T-helper 9 cell (primary cell): Measurements from ENCODE around the gene USP32.
"Not testable (repeated sequence)": the region's sequence is repeated elsewhere in the genome, so short reads cannot be mapped to it uniquely, and the experiment has no call there.

Experiments used
- DNase-seq: peaks from one replicate; pipeline ENCODE4 v3.0.0-alpha.2; 2020

USP32 gene

DNA sequence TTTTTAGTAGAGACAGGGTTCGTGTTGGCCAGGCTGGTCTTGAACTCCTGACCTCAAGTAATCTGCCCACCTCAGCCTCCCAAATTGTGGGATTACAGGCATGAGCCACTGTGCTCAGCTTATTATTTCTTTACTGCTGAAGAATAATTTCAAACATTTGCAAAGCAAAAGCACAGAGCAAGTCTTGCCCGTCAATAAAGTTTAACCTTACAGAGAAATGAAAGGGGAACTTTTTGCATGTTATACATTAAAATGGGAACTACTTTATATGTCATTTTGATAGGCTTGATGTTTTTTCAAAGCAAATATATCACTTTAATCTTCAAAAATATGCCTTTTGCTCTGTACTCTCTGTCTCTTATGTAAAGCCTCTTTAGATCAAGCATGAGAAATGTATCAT lies 173.2 kb downstream of the USP32 start:
- DNase-seq, result not testable (repeated sequence)

DNA sequence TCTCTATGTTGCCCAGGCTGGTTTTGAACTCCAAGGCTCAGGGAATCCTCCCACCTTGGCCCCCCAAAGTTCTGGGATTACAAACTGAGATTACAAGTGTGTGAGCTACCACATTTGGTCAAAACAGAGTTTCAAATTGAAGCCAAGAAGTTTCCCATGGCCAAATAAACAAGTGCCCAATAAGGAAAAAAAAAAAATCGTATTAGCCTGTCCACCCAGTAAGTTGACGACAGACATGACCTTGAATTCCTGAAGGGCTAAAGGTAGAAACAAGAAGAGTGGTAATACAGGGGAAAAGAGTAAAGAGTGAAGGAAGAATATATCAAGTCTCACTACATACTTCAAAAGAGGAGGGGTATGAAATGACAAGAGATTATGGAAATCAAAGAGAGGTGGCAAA lies 176.0 kb downstream of the USP32 start:
- not testable (repeated sequence) for DNase-seq

DNA sequence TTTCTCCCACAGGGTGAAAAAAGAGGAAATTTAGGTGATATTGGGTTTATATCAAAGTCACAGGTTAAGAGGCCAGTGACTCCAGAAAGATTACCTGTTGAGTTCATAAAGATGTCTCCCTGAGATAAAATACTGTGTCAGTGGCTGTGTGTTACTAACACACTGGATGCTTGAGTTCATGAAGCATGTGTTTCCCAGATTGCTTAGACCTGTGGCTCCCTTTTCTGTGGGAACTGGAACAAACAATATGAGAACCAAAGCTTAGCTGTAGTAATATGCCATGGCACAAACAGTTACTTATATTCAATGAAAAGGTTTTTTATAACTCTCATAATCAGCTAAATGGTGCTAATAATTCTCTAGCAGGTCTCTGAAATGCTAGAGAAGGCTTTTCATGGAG lies 180.7 kb downstream of the USP32 start:
- not testable (repeated sequence) for DNase-seq

DNA sequence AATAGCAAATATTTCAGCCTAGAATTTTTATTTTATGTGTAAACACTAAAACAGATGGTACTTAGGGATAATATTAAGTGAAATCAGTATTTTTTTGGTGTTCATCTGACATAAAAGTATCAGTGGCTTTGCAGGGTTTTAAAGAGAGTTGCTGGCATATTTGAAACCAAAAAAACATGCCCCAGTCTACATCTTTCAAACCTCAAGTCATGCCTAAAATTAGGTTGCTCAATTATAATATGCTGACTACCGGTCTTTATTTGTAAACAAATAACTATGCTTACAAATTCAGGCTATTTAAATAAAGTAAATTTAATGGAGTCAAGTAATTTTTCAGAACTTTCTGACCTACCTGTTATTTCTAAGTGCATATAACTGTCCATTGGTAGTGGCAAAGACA lies 183.6 kb downstream of the USP32 start:
- DNase-seq, result not testable (repeated sequence)

DNA sequence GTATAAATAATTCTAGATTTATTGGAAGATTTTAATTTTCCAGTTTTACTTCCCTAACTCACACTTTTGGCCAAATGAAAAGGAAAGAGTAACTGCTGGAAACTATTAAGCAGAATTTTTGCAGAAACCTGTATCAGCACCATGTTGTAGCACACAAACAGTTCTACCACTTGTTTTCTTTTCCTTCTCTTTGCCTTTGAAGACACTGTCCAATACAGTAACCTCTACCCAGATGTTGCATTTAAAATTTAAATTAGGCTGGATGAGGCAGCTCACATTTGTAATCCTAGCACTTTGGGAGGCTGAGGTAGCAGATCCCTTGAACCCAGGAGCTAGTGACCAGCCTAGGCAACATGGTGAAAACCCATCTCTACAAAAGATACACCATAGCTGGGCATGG lies 186.2 kb downstream of the USP32 start:
- DNase-seq, result not testable (repeated sequence)

DNA sequence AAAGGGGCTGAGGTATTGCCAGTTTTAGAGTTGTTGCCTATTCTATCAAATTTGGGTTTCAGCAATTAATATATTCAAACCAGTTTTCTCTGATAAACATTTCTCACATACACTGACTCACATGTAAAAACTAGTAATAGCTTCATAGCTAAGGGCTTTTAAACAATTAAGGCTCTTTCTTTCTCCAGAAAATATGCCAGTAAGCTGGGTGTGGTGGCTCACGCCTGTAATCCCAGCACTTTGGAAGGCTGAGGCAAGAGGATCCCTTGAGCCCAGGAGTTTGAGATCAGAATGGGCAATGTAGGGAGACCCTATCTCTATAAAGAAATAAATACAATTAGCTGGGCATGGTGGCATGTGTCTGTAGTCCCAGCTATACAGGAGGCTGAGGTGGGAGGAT lies 193.3 kb downstream of the USP32 start:
- not testable (repeated sequence) for DNase-seq

DNA sequence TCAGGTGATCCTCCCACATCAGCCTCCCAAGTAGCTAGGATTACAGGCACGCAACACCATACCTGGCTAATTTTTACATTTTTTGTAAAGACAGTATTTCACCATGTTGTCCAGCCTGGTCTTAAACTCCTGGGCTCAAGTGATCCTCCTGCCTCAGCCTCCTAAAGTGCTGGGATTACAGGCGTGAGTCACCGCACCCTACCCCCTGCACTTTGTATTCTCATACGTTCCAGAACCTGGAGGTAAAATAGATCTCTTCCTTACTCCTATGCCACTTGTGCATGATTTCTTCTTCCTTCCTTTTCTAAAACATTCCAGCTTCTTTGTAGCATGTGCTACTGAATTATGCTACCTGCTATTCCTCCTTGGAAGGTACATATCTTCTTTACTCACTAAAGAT lies 197.8 kb downstream of the USP32 start:
- not testable (repeated sequence) for DNase-seq

DNA sequence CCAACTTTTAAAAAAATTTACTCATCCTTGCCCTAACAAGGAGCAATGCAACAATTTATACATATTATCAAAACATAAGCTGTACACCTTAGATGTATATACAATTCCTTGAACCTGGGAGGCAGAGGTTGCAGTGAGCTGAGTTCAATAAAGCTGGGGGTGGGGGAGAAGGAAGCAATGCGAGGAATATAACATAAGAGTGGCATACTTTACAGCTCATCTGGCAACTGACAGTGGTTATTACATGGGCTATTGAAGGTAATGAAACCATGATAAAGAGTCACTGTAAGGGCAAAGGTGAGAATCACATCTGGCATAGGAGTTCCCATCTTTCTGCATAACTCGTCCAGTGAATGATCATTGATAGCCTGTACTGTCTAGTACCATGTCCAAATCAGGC lies 198.5 kb downstream of the USP32 start:
- DNase-seq, result no peak

DNA sequence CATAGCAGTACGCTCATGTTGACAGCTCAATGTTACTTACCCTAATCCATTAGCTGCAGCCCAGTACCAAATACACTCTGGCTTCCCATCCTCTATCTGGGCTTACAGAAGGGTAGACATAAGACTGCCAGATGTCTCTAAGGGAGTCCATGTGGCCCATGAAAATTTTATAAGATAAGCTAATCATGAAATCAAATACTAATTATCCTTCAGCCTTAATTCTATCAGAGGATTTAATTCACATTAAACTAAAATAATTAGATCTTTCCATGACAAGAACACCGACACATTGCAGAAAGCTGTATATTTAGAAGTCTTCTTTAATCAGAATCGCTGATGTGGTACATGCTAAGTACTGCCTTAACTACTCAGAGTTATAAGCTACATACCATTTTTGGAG lies 198.9 kb downstream of the USP32 start:
- not testable (repeated sequence) for DNase-seq

DNA sequence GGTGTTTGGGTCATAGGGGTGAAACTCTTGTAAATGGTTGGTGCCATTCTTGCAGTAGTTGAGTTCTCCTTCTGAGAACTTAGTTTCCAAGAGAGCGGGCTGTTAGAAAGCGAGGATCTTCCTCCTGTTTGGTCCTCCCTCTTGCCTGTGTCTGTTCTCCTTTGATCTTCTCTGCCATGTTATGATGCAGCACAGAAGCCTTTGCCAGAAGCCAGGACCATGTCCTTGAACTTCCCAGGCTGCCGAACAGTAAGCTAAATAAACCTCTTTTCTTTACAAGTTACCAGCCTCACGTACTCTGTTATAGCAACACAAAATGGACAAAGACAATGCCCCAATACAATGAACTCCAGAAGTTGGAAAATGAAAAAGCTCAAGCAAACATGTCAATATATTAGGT lies 201.9 kb downstream of the USP32 start:
- DNase-seq, result not testable (repeated sequence)

DNA sequence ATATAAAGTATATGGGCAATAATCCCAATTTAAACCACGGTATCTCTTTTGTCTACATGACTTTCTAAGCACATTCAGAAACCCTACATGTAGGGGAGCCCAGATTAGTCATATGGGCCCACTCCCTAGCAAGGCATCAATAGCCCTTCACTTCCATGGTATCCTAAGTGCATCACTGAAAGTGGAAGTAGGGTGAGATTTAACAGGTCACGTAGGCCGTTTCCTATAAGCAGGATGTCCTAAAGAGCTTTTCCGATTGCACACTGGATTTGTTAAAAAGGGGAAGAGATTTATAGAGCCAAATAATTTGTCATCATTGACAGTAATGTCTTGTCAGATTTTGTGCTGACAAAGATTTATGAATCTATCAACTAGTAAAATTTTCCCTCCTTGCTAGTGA lies 203.2 kb downstream of the USP32 start:
- no peak for DNase-seq

DNA sequence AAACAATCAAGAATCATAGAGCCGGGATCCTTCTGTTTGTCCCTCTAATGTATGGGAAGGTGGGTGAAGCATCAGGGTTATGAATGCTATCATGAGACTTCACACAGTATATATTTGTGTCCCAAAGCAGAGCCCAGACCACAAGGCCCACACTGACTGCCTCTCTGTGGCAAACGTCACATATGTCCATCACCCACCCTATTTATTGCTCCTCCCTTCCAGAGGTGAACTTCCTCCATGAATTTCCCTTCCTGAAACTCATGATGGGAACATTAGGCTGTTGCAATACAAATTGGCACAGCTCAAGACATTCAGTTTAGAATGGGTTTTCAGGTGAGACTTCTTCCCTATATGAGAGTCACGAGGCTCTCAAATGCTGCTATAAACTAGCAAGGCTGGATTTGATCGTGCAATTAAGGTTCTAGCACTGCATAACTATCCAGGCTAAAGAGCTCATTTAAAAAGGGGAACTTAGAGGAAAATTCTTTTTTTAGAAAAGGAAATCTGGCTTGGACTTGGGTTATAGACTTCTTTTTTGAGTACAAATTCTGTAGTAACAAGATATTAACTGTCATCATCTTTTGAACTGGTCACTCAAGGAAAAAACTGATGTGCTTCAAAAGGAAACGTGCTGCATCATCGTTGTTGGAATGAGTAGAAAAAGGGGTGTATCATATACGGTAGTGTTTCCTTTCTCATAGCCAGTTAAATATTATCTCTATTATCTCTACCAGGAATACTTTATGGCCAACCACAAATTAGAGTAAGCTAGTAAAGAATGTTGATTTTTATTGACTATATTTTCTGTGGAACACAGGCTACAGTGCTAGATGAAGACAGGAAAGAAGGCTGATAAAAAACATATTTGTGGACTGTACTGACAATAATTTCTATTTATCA lies 204.8 kb downstream of the USP32 start:
- DNase-seq, result not testable (repeated sequence)

DNA sequence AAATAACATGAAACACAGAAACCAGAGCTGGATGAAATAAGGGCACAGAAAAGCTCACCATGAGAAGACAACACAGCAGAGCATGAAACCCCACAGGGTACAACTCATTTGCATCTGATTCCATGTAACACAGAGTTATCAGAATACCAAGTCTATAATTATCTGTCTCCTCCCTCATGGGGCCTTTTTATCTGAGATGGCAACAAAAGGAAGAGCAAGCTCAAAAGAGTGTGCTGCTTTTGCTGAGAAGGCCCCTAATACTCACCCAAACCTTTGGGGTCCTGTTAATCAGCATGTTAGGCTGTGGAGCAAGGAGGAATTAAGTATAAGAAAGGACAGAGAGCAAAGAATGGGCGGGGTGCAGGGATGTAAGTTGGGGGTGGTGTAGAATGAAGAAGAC lies 205.6 kb downstream of the USP32 start:
- not testable (repeated sequence) for DNase-seq

DNA sequence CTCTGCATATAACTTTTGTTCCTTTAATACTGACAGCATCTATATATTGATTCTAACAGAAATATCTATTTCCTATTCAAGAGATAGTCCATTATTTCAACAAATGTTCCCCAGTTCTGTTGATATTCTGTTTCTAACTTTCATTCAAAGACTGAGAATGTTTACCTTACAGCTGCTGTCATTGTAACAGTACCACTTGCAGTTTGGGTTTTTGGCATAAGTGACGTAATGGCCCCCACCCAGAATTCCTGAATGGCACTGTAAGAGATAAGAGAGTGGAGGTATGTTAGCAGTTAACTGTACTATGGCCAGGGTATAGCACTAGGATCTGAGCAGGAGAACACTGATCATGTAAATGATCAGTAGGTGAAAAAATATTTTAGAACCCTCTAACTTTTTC lies 211.6 kb downstream of the USP32 start:
- DNase-seq, result not testable (repeated sequence)

DNA sequence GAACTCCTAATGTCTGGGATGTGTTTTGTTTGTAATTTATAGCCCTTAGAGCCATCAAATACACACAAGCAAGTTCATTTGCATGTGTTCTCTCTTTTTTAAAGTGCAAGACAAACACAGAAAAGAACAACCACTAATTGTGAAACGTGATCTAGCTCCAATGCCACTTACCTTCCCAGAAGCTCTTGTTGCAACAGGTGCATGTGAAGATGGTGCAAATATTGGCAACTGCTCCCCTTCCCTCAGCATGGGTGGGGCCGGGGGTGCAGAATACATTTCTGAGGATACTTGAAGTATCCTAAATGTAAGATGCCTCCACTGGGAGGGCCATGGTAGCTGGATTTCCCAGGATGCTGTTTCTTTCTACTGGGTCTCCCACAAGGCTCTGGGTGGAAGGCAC lies 213.8 kb downstream of the USP32 start:
- not testable (repeated sequence) for DNase-seq

DNA sequence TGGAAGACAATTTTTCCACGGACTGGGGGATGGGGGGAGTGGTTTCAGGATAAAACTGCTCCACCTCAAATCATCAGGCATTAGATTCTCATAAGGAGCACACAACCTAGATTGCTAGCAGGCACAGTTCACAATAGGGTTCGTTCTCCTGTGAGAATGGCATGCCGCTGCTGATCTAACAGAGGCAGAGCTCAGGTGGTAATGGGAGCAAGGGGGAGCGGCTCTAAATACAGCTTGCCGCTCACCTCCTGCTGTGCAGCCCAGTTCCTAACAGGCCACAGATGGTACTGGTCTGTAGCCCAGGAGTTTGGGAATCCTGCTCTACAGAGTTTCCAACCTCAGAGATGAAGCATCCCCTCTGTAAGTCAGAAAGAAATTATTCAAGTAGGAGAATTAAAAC lies 215.2 kb downstream of the USP32 start:
- DNase-seq, result not testable (repeated sequence)

DNA sequence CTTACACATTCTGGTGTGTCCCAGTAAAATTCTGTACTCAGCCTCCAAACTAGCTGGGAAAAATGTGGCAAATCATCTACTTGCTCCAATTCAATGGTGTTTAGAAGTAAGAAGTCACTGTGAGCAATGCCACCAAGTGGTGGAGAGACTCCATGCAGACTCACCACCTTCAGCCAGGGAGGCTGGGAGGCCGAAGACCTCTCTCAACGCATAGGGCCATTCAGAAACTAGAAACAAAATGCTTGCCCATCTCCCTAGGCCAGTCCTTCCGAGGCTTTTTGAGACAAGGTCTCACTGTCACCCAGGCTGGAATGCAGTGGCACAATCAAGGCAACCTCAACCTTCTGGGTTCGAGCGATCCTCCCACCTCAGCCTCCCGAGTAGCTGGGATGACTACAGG lies 217.2 kb downstream of the USP32 start:
- not testable (repeated sequence) for DNase-seq

DNA sequence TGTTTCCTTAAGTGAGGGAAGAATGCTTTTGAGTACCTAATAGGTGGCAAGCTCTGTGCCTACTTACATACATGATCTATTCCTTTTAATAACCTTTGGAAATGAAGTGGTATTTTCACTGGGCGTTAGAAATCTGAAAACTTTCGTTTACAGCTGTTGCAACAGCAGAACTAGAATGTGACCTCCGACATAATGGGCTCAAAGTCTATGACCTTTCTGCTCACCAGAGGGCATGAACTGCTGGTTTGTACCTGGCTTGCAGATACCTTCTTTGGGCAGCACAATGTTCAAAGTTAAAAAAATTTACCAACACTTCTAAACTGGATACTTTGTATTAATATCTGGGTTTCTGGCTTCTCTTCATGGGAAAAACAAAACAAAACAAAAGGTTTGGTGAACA lies 217.9 kb downstream of the USP32 start:
- no peak for DNase-seq

DNA sequence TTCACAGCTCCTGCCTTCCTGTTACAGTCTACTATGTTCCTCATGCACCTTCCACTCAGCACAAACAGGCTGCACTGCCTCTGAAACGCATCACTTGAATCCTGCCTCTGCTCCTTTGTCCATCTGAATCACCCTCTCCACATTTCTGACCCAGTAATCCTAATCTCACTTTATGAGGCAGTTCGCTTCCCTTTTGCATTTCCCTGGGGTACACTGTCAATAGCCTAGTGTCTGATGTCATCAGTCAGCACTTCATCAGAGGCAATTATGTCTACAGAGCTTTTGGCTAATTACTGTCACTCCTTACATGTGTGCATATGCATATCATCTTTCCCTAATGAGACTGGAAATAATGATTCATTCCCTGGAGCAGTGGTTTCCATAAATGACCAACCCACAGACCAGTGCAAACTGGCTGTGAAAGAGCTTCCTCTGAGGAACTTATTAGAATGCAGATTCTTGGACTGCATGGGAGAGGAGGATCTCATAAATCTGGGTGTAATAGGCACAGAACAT lies 218.6 kb downstream of the USP32 start:
- no peak for DNase-seq

DNA sequence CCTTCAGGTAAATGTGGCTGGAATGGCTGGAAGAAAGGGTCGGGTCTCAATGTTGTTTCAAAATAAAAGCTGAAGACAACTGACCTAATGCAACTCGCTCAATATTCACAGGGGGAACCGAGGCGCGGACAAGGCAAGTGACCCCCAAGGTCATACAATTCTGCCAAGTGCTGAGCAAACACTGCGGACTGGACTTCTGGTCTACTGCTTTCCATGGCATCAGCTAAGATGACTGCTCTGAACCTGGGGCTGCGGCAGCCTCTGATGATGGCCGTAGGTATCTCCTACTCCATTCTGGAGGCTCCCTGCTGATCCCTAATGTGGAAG lies 220.2 kb downstream of the USP32 start:
- DNase-seq, result no peak

DNA sequence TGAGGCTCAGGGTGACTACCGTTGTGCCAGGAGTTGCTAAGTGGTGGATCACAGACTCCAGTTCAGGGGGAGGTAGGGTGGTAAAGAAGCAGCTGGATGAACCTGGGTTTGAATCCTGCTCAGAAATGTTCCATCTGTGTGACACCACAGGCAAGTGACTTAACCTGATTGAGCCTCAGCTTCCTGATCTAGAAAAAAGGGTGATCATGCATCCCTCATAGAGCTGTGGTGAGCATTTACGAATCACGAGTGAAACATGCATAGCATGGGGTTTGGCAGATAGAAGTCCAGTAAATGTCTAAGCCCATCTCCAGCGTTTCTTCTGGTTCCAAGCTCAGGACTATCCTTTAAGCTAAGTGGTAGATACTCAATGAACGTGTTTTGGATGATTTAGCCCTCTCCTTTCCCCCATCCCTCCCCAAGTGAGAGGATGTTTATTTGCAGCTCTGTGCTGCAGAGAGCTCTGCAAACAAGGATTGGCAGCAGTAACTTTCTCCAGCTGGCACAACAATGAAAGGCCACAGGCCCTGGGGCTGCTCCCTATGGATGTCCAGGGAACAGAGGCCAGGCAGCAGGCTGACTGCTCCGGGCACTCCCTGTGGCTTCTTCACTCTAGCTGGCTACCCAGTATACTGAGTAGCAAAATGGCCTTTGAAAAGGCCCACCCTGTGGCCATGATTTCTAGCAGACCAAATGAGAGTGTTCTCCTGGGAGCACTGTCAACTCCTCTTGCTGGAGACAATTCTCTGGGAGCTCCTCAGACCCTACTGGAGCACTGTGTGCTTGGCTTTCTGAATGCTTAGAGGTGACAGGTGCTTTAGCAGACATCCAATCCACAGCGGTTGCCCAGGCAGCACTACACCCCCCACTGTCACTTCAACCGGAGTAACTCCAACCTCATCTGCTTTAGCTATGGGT lies 220.8 kb downstream of the USP32 start:
- no peak for DNase-seq

DNA sequence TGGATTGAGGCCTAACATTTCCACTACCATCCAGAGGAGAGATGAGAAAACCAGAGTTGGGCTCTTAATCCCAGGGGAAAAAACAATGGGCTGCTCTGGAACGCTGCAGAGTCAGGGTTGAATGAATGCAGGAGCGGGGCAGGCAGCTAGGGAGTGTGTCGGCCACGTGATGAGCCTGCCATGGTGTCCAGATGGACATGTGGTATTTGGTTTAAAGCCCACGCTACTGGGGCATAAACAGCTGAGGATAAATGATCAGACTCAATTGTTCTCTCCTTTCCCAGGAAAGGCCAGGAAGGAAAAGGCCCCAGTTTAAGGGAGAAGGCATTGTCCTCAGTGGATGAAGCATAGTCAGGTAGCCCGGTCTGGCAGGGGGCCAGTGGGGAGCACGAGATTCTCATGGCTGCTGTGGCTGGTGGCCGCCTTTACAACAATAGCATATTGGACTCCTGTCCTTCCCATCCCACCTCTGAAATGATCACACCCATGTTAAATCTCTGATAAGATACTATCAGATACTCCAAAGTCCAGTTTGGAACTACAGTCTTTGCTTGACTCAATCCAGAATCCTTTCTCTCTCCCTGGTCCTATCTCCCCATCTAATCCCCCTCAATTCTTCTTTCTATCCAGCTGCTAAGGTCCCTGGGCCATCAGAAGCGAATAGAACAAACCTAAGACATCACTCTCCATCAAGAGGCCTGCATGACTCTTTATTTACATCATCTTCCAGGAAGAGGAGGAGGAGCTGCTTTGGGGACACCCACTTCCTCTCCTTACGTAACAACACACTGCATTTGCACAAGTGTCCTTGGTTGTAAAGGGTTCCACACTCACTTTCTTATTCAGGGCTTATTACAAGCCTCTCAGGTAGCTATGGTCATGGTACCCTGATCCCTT lies 221.8 kb downstream of the USP32 start:
- DNase-seq, result no peak
